Ishikawa (cell line): ENCODE measurements around the gene VANGL2.

Source experiments
- CEBPB ChIP-seq: IDR thresholded peaks from 2 replicates; pipeline ENCODE4 v1.6.1; 2012
- CREB1 ChIP-seq: IDR thresholded peaks from 2 replicates; pipeline ENCODE4 v1.6.1; 2012; ENCODE audit warnings: low read depth
- EGR1 ChIP-seq: IDR thresholded peaks from 2 replicates; pipeline ENCODE4 v1.6.1; 2012
- EP300 ChIP-seq: IDR thresholded peaks from 2 replicates; pipeline ENCODE4 v1.6.1; 2012; ENCODE audit warnings: borderline replicate concordance
- FOXM1 ChIP-seq: IDR thresholded peaks from 2 replicates; pipeline ENCODE4 v1.6.1; 2012; ENCODE audit warnings: low read depth, borderline replicate concordance
- MAX ChIP-seq: IDR thresholded peaks from 2 replicates; pipeline ENCODE4 v1.6.1; 2012
- NFIC ChIP-seq: IDR thresholded peaks from 2 replicates; pipeline ENCODE4 v1.6.1; 2012
- RAD21 ChIP-seq: IDR thresholded peaks from 2 replicates; pipeline ENCODE4 v1.6.1; 2012; ENCODE audit warnings: low read depth
- REST ChIP-seq: IDR thresholded peaks from 2 replicates; pipeline ENCODE4 v1.6.1; 2012; ENCODE audit warnings: low read depth, mild to moderate bottlenecking
- TAF1 ChIP-seq: IDR thresholded peaks from 2 replicates; pipeline ENCODE4 v1.6.1; 2012; ENCODE audit warnings: low read depth, mild to moderate bottlenecking
- TCF12 ChIP-seq: IDR thresholded peaks from 2 replicates; pipeline ENCODE4 v1.6.1; 2012; ENCODE audit warnings: low read depth
- TEAD4 ChIP-seq: IDR thresholded peaks from 2 replicates; pipeline ENCODE4 v1.6.1; 2012
- USF1 ChIP-seq: IDR thresholded peaks from 2 replicates; pipeline ENCODE4 v1.6.1; 2012
- YY1 ChIP-seq: IDR thresholded peaks from 2 replicates; pipeline ENCODE4 v1.6.1; 2012; ENCODE audit warnings: low read depth
- ZBTB7A ChIP-seq: IDR thresholded peaks from 2 replicates; pipeline ENCODE4 v1.6.1; 2012; ENCODE audit warnings: low read depth

The VANGL2 gene

GRCh38 chr1:160465123-160465522 lies 64.8 kb downstream of the VANGL2 start:
- TF ChIP-seq EGR1 (no peak), MAX (no peak), NFIC (no peak), TCF12 (no peak), TEAD4 (no peak), CEBPB (no peak), ZBTB7A (no peak), TAF1 (no peak), USF1 (no peak), REST (no peak), YY1 (no peak), FOXM1 (no peak), CREB1 (no peak), EP300 (no peak), RAD21 (no peak)

- TF ChIP-seq EGR1 (no peak), RAD21 (no peak), TEAD4 (no peak), EP300 (no peak), FOXM1 (no peak), CREB1 (no peak), MAX (no peak), YY1 (no peak), TCF12 (no peak), REST (no peak), USF1 (no peak), TAF1 (no peak), CEBPB (no peak), NFIC (no peak), ZBTB7A (no peak)
Measured at GRCh38 chr1:160466961-160467360, 66.6 kb downstream of the VANGL2 start.

DNA sequence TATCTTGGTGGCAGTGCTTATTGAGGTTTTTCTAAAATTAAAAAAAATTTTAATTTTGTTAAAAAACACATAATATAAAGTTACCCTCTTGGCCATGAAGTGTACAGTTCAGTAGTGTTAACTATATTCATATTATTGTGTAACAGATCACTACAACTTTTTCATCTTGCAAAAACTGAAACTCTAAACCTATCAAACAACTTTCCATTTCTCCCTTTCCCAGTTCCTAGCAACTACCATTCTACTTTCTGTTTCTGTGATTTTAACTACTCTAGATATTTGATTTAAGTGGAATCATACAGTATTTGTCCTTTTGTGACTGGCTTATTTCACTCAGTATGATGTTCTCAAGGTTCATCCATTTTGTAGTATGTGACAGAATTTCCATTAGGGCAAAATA lies 67.2 kb downstream of the VANGL2 start:
- TF ChIP-seq CEBPB: no peak
- TF ChIP-seq YY1: no peak
- TF ChIP-seq FOXM1: no peak
- TF ChIP-seq USF1: no peak
- TF ChIP-seq RAD21: no peak
- no peak for TF ChIP-seq TCF12
- TF ChIP-seq CREB1: no peak
- no peak for TF ChIP-seq EP300
- no peak for TF ChIP-seq ZBTB7A
- no peak for TF ChIP-seq EGR1
- TF ChIP-seq NFIC: no peak
- no peak for TF ChIP-seq TAF1
- TF ChIP-seq MAX: no peak
- TF ChIP-seq TEAD4: no peak
- no peak for TF ChIP-seq REST

DNA sequence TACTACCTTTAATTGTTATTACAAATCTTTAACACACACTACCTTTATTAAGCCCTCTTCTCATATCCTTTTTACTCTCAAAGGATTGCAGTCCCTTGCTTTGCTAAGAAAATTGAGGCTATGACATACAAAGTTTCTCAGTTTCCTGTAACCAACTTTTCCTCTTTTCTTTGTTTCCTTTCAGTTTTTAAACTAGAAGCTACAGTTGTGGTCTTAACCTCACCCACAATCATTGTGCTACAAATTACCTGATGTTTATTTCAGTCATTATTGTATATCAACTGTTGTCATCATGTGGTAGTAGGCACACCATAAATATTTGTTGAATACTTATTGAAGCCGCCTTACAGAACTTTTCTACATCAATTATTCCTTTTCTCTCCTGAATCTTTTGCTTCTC lies 70.9 kb downstream of the VANGL2 start:
- TF ChIP-seq TCF12 (no peak), FOXM1 (no peak), TAF1 (no peak), TEAD4 (no peak), EGR1 (no peak), REST (no peak), NFIC (no peak), CEBPB (no peak), YY1 (no peak), ZBTB7A (no peak), EP300 (no peak), CREB1 (no peak), MAX (no peak), USF1 (no peak), RAD21 (no peak)
